Endodermal cell (in vitro differentiated cells): ENCODE data around the gene CORO2A. TPM values are rescaled to one million over a fixed set of nuclear protein-coding genes. Genes with fewer than 3 reads are reported as not detected.

Experiments
- DNase-seq: peaks from one replicate; pipeline ENCODE4 v3.0.0-alpha.2; 2017
- H3K27ac ChIP-seq: 2 replicates; pipeline ENCODE4 v1.5.1; 2013; ENCODE audit warnings: mild to moderate bottlenecking, low read depth, low read length, moderate library complexity
- H3K27me3 ChIP-seq: 2 replicates; pipeline ENCODE4 v1.6.1; 2013; ENCODE audit warnings: mild to moderate bottlenecking, low read length, moderate library complexity; ENCODE audit not compliant: insufficient read depth, control insufficient read depth, poor library complexity, severe bottlenecking
- H3K36me3 ChIP-seq: 2 replicates; pipeline ENCODE4 v1.7.0; 2013; ENCODE audit warnings: mild to moderate bottlenecking, low read length, moderate library complexity; ENCODE audit not compliant: control insufficient read depth, insufficient read depth
- H3K4me1 ChIP-seq: one replicate; pipeline ENCODE4 v1.7.0; 2013; ENCODE audit warnings: low read length; ENCODE audit not compliant: control insufficient read depth, insufficient read depth
- H3K4me3 ChIP-seq: 2 replicates; pipeline ENCODE4 v1.5.1; 2013; ENCODE audit warnings: mild to moderate bottlenecking, low read length, moderate library complexity
- H3K9ac ChIP-seq: 2 replicates; pipeline ENCODE4 v1.6.1; 2013; ENCODE audit warnings: mild to moderate bottlenecking, low read length, moderate library complexity; ENCODE audit not compliant: poor library complexity, severe bottlenecking; ENCODE audit errors: extremely low read depth
- H3K9me3 ChIP-seq: 2 replicates; pipeline ENCODE4 v1.6.1; 2013; ENCODE audit warnings: mild to moderate bottlenecking, low read length, moderate library complexity; ENCODE audit not compliant: control insufficient read depth
- H3K27ac Mint-ChIP-seq: 2 replicates; pipeline ENCODE4 v1.8.0; 2020; ENCODE audit warnings: mixed read lengths
- H3K27me3 Mint-ChIP-seq: 2 replicates; pipeline ENCODE4 v1.8.0; 2021; ENCODE audit warnings: mild to moderate bottlenecking, mixed read lengths; ENCODE audit not compliant: insufficient read depth
- H3K36me3 Mint-ChIP-seq: 2 replicates; pipeline ENCODE4 v1.8.0; 2020; ENCODE audit warnings: low read depth, mixed read lengths
- H3K4me1 Mint-ChIP-seq: 2 replicates; pipeline ENCODE4 v1.8.0; 2020; ENCODE audit warnings: mixed read lengths
- H3K4me3 Mint-ChIP-seq: 2 replicates; pipeline ENCODE4 v1.8.0; 2020; ENCODE audit warnings: mild to moderate bottlenecking, moderate library complexity, mixed read lengths
- H3K9me3 Mint-ChIP-seq: 2 replicates; pipeline ENCODE4 v1.8.0; 2020; ENCODE audit warnings: mild to moderate bottlenecking, mixed read lengths
- WGBS, 2 experiments: methylation state at CpG; one replicate each; pipeline versions ENCODE4 v1.1.5 to v1.1.7; 2013; ENCODE audit warnings: missing lambda C conversion rate in 2 of 2, mixed read lengths in 1 of 2; ENCODE audit not compliant: insufficient coverage in 1 of 2, insufficient read length in 1 of 2; 5-methylcytosine and 5-hydroxymethylcytosine counted together
- total RNA-seq, 2 donors: library from RNA; stranded (reverse); fragmentation: NEBNext Ultra II Directional in 1 of 2; extraction: Animal tissue kit (Norgen Biotek cat#: 25700) in 1 of 2; gene quantifications; 2 replicates in 1 of 2; 3 replicates in 1 of 2; pipeline ENCODE4 v1.2.1, GENCODE V29; 2021
- TF ChIP-seq, protein P1 (sequence below): fragments of 200-600 bp; sonication (generic); conservative IDR thresholded peaks from 2 replicates; pipeline ENCODE4 v1.5.0; 2021; ENCODE audit warnings: antibody characterized with exemption, mild to moderate bottlenecking

Gene CORO2A
- total RNA-seq, 2 donors from 2014 or later: 21.0 to 22.8 TPM

DNA sequence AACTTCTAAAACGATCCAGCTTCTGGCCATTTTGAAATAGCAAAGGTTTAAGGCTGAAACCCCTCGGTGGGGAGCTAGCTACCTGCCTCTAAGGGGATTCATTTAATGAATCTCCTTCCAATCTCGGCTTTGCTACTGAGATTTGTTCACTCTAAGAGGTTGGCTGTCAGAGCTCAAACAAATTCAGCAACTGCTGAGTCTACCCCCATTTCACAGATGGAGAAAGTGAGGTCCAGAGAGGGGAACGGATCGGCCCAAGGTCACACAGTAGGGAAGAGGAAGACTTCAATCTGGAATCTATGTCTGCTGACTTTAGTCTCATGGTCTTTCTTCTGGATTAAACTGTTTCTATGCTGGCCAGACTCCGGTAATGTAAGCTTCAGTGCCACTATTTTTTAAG lies 3.0 kb downstream of the CORO2A start:
- TF ChIP-seq, protein P1, sequence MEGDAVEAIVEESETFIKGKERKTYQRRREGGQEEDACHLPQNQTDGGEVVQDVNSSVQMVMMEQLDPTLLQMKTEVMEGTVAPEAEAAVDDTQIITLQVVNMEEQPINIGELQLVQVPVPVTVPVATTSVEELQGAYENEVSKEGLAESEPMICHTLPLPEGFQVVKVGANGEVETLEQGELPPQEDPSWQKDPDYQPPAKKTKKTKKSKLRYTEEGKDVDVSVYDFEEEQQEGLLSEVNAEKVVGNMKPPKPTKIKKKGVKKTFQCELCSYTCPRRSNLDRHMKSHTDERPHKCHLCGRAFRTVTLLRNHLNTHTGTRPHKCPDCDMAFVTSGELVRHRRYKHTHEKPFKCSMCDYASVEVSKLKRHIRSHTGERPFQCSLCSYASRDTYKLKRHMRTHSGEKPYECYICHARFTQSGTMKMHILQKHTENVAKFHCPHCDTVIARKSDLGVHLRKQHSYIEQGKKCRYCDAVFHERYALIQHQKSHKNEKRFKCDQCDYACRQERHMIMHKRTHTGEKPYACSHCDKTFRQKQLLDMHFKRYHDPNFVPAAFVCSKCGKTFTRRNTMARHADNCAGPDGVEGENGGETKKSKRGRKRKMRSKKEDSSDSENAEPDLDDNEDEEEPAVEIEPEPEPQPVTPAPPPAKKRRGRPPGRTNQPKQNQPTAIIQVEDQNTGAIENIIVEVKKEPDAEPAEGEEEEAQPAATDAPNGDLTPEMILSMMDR: no peak
- no peaks in the 10 kb centered on the region for H3K27me3 ChIP-seq
- no peak for DNase-seq
- peaks cover 1% of the 10 kb centered on the region for H3K36me3 Mint-ChIP-seq
- no peak overlapping the region for H3K27ac ChIP-seq
- no peak overlapping the region for H3K9ac ChIP-seq
- H3K4me3 Mint-ChIP-seq: no peak overlapping the region
- H3K27ac Mint-ChIP-seq: no peak overlapping the region
- peaks cover 3% of the 10 kb centered on the region for H3K4me1 ChIP-seq
- 94 to 98% methylated on average over 4 to 6 of the region's 6 CpGs for whole genome bisulfite sequencing, 2 experiments
- H3K36me3 ChIP-seq: no peaks in the 10 kb centered on the region
- H3K27me3 Mint-ChIP-seq: no peaks in the 10 kb centered on the region
- peaks cover 22% of the 10 kb centered on the region for H3K4me1 Mint-ChIP-seq
- H3K9me3 ChIP-seq: no peaks in the 10 kb centered on the region
- no peak overlapping the region for H3K4me3 ChIP-seq
- no peaks in the 10 kb centered on the region for H3K9me3 Mint-ChIP-seq

DNA sequence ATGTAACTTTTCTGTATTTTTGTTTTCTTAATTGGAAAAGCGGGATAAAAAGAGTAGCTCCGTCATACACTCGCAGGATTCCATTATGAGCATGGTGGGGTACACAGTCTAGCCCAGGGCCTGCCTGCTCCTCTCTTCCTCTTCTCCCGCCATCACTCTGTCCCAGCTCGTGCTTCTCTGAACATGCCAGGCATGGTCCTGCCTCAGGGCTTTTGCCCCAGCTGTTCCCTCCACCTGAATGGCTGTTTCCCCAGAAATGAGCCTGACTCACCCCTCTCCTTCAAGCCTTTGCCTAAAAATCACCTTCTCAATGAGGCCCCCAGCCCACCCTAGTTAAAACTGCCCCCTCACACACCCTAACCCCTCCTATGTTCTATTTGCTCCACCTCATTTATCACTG lies 4.5 kb downstream of the CORO2A start:
- H3K9ac ChIP-seq: no peak overlapping the region
- H3K4me3 ChIP-seq: no peak overlapping the region
- no peaks in the 10 kb centered on the region for H3K9me3 Mint-ChIP-seq
- no peaks in the 10 kb centered on the region for H3K27me3 ChIP-seq
- H3K9me3 ChIP-seq: no peaks in the 10 kb centered on the region
- TF ChIP-seq, protein P1: no peak
- H3K4me3 Mint-ChIP-seq: no peak overlapping the region
- H3K36me3 Mint-ChIP-seq: peaks cover 3% of the 10 kb centered on the region
- peaks cover 20% of the 10 kb centered on the region for H3K4me1 Mint-ChIP-seq
- no peak overlapping the region for H3K27ac Mint-ChIP-seq
- DNase-seq: no peak
- H3K36me3 ChIP-seq: no peaks in the 10 kb centered on the region
- no peaks in the 10 kb centered on the region for H3K27me3 Mint-ChIP-seq
- H3K4me1 ChIP-seq: peaks cover 6% of the 10 kb centered on the region
- 90 to 94% methylated on average over 3 to 5 of the region's 5 CpGs for WGBS, 2 experiments
- H3K27ac ChIP-seq: no peak overlapping the region

DNA sequence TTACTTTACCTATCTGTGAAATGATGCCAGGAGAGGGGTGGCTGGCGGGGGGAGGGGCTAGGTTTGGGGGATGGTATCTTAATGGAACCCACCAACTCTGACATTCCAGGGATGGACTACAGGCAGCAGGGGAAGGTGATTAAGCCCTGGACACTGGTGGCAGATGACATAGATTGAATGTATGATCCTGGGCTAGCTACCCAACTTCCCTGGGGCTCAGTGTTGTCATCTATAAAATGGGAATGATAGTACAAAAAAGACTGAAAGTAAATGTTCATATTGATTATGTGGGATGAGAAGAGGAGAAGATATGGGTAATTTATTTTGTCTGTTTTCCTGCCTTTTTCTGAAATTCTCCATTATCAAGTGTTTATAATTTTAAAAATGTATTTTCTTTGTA lies 6.2 kb downstream of the CORO2A start:
- Histone ChIP-seq H3K9me3 (no peaks in the 10 kb centered on the region), H3K36me3 (no peaks in the 10 kb centered on the region), H3K4me3 (no peak overlapping the region), H3K27me3 (no peaks in the 10 kb centered on the region), H3K27ac (no peak overlapping the region), H3K4me1 (peaks cover 12% of the 10 kb centered on the region), H3K9ac (no peak overlapping the region)
- Mint-ChIP-seq H3K9me3 (no peaks in the 10 kb centered on the region), H3K4me1 (peaks cover 34% of the 10 kb centered on the region), H3K4me3 (no peak overlapping the region), H3K27ac (no peak overlapping the region), H3K27me3 (no peaks in the 10 kb centered on the region), H3K36me3 (peaks cover 3% of the 10 kb centered on the region)
- WGBS, 2 experiments: 100% methylated on average over 1 of the region's 1 CpG; no CpG with 5 or more reads in 1 of the 2 experiments
- TF ChIP-seq, protein P1: no peak
- no peak for DNase-seq
